Thyroid gland (tissue), 4 donors: ENCODE measurements around the gene RPL28.

ENCODE experiments used
- CTCF ChIP-seq, 6 experiments: fragments of 200-600 bp in 3 of 6; fragments of 450-650 bp in 3 of 6; sonication (generic) in 3 of 6; IDR thresholded peaks; one replicate each; pipeline ENCODE4 v1.5.1; 2016 to 2019; ENCODE audit warnings: antibody characterized with exemption in 6 of 6, mild to moderate bottlenecking in 2 of 6, inconsistent platforms in 1 of 6, moderate library complexity in 1 of 6
- POLR2A ChIP-seq, 2 donors: fragments of 450-650 bp; IDR thresholded peaks; one replicate each; pipeline ENCODE4 v1.6.1; 2017; ENCODE audit warnings: antibody characterized with exemption in 2 of 2, mild to moderate bottlenecking in 2 of 2, moderate library complexity in 1 of 2

- TF ChIP-seq CTCF (IDR thresholded peaks at IDR 0.05): no peak
- no peak for TF ChIP-seq POLR2A (IDR thresholded peaks at IDR 0.05)
These were observed 22.6 kb upstream of the RPL28 start, which contains the start of gene GARIN5B for GRCh38 chr19:55362990-55363716.
